Subcutaneous abdominal adipose tissue (tissue), 5 donors: Measurements from ENCODE around the gene HMGA1.

Experiments used
- H3K27ac ChIP-seq: one replicate; pipeline ENCODE4 v1.7.0; 2013; ENCODE audit warnings: low read depth, mild to moderate bottlenecking, inconsistent platforms, low read length, moderate library complexity
- H3K27me3 ChIP-seq, 5 donors: one replicate each; pipeline ENCODE4 v1.7.0; 2013; ENCODE audit warnings: low read length in 5 of 5, inconsistent platforms in 1 of 5; ENCODE audit not compliant: control insufficient read depth in 5 of 5, insufficient read depth in 4 of 5
- H3K36me3 ChIP-seq, 5 donors: one replicate each; pipeline ENCODE4 v1.7.0; 2013; ENCODE audit warnings: low read length in 5 of 5; ENCODE audit not compliant: control insufficient read depth in 5 of 5, insufficient read depth in 5 of 5
- H3K4me1 ChIP-seq, 5 donors: one replicate each; pipeline ENCODE4 v1.7.0; 2013; ENCODE audit warnings: low read length in 5 of 5, mild to moderate bottlenecking in 3 of 5, moderate library complexity in 1 of 5; ENCODE audit not compliant: control insufficient read depth in 5 of 5, insufficient read depth in 5 of 5
- H3K4me3 ChIP-seq, 5 donors: one replicate each; pipeline ENCODE4 v1.7.0; 2013; ENCODE audit warnings: low read length in 5 of 5, low read depth in 1 of 5
- H3K9ac ChIP-seq, 5 donors: one replicate each; pipeline ENCODE4 v1.7.0; 2013; ENCODE audit warnings: low read length in 5 of 5, mild to moderate bottlenecking in 4 of 5, moderate library complexity in 3 of 5
- H3K9me3 ChIP-seq, 5 donors: one replicate each; pipeline ENCODE4 v1.7.0; 2013; ENCODE audit warnings: low read length in 5 of 5; ENCODE audit not compliant: control insufficient read depth in 5 of 5
- donor health status: healthy.
- donor health status: healthy.
- donor health status: healthy.
- donor health status: healthy.
- donor health status: healthy.

The HMGA1 gene

DNA sequence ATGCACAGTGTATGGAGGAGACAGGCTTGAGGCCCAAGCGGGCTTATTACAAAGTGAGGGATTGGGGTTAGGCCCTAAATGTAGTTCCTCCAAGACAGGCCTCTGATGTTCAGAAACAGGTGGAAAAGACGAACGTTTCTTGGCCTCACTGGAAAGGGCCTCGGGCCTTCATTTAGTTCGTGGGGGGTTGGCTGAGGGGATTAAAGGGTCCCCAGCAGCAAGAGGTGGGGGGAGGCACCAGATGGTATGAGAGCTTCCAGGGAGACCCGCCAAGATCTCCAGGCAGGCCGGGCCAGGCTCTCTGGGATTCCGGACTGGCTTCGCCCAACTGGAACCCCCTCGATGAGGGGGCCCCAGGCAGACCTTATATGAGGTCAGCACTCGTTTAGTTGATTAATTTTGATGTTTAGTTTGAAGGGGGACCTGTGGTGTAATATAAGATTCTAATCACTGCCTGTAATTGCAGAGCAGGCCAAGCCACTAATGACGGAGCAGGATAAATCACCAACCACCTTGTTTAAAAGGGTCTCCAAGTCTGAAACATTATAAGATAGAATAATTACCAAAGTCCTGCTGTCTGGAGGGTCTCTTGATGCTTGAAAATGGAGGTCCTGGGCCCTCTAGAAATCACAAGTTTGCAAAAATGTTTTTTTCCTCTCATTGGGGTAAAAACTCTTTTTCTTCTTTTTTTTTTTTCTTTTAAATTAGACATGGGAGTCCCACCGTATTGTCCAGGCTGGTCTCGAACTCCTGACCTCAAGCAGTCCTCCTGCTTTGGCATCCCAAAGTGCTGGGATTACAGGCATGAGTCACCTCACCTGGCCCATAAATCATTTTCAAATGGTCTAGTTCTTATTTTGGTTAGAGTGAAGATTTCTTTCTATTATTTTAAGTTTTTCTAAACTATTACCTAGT is 2.2 kb downstream of the HMGA1 start:
- H3K27ac ChIP-seq: peak overlapping the region; percentile 37
- H3K27me3 ChIP-seq: no peaks in the 10 kb centered on the region
- peak overlapping the region; percentile 44 to 74 (median 65) for H3K4me3 ChIP-seq
- peaks cover 0 to 26% (median 11%) of the 10 kb centered on the region in 5 donors for H3K36me3 ChIP-seq
- no peak overlapping the region for H3K9ac ChIP-seq
- H3K9me3 ChIP-seq: no peaks in the 10 kb centered on the region
- peaks cover 0 to 29% (median 22%) of the 10 kb centered on the region in 5 donors for H3K4me1 ChIP-seq

GRCh38 chr6:34239500-34239825 is 2.8 kb downstream of the HMGA1 start:
- H3K27ac ChIP-seq: no peak overlapping the region
- H3K27me3 ChIP-seq: no peaks in the 10 kb centered on the region
- no peaks in the 10 kb centered on the region for H3K9me3 ChIP-seq
- H3K4me1 ChIP-seq: peaks cover 0 to 35% (median 27%) of the 10 kb centered on the region in 5 donors
- H3K4me3 ChIP-seq: no peak overlapping the region
- H3K36me3 ChIP-seq: peaks cover 0 to 26% (median 11%) of the 10 kb centered on the region in 5 donors
- H3K9ac ChIP-seq: no peak overlapping the region

DNA sequence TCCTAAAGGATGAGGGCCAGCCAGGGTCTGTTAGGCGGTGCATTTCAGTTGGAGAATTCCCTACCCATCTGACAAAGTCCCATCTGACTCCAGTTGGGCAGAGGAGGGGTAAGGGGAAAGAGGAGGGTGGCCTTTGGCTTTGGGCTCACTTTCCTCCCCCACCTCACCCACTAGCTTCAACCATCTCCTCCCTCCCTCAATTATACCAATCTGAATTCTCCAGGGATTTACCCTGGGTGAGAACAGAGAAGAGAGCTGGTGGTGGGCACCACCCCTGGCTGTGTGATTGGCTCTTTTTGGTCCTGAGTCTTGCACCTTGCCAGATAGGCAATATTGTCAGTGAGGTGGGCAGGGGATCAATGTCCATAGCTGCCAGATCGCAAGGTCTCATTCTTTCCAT is 3.2 kb downstream of the HMGA1 start:
- H3K4me3 ChIP-seq: no peak overlapping the region
- no peak overlapping the region for H3K27ac ChIP-seq
- H3K36me3 ChIP-seq: peaks cover 0 to 26% (median 11%) of the 10 kb centered on the region in 5 donors
- no peaks in the 10 kb centered on the region for H3K27me3 ChIP-seq
- H3K9me3 ChIP-seq: no peaks in the 10 kb centered on the region
- no peak overlapping the region for H3K9ac ChIP-seq
- H3K4me1 ChIP-seq: peaks cover 0 to 36% (median 27%) of the 10 kb centered on the region in 5 donors

GRCh38 chr6:34240329-34241248 is 3.9 kb downstream of the HMGA1 start:
- Histone ChIP-seq H3K36me3 (peaks cover 0 to 26% (median 11%) of the 10 kb centered on the region in 5 donors), H3K4me3 (no peak overlapping the region), H3K27me3 (no peaks in the 10 kb centered on the region), H3K4me1 (peaks cover 0 to 35% (median 27%) of the 10 kb centered on the region in 5 donors), H3K27ac (no peak overlapping the region), H3K9me3 (no peaks in the 10 kb centered on the region), H3K9ac (no peak overlapping the region)

GRCh38 chr6:34241351-34242215 is 4.9 kb downstream of the HMGA1 start:
- Histone ChIP-seq H3K27ac (no peak overlapping the region), H3K36me3 (peaks cover 0 to 28% (median 11%) of the 10 kb centered on the region in 5 donors), H3K27me3 (no peaks in the 10 kb centered on the region), H3K9me3 (no peaks in the 10 kb centered on the region), H3K9ac (no peak overlapping the region), H3K4me1 (peaks cover 0 to 25% (median 17%) of the 10 kb centered on the region in 5 donors), H3K4me3 (no peak overlapping the region)

GRCh38 chr6:34242252-34243130 is 5.8 kb downstream of the HMGA1 start:
- no peak overlapping the region for H3K4me3 ChIP-seq
- H3K9ac ChIP-seq: no peak overlapping the region
- H3K27me3 ChIP-seq: no peaks in the 10 kb centered on the region
- peaks cover 0 to 33% (median 14%) of the 10 kb centered on the region in 5 donors for H3K36me3 ChIP-seq
- no peak overlapping the region for H3K27ac ChIP-seq
- peaks cover 0 to 25% (median 17%) of the 10 kb centered on the region in 5 donors for H3K4me1 ChIP-seq
- no peaks in the 10 kb centered on the region for H3K9me3 ChIP-seq

GRCh38 chr6:34243131-34243771 is 6.6 kb downstream of the HMGA1 start:
- H3K27ac ChIP-seq: peak overlapping the region; percentile 38
- H3K9ac ChIP-seq: no peak overlapping the region

DNA sequence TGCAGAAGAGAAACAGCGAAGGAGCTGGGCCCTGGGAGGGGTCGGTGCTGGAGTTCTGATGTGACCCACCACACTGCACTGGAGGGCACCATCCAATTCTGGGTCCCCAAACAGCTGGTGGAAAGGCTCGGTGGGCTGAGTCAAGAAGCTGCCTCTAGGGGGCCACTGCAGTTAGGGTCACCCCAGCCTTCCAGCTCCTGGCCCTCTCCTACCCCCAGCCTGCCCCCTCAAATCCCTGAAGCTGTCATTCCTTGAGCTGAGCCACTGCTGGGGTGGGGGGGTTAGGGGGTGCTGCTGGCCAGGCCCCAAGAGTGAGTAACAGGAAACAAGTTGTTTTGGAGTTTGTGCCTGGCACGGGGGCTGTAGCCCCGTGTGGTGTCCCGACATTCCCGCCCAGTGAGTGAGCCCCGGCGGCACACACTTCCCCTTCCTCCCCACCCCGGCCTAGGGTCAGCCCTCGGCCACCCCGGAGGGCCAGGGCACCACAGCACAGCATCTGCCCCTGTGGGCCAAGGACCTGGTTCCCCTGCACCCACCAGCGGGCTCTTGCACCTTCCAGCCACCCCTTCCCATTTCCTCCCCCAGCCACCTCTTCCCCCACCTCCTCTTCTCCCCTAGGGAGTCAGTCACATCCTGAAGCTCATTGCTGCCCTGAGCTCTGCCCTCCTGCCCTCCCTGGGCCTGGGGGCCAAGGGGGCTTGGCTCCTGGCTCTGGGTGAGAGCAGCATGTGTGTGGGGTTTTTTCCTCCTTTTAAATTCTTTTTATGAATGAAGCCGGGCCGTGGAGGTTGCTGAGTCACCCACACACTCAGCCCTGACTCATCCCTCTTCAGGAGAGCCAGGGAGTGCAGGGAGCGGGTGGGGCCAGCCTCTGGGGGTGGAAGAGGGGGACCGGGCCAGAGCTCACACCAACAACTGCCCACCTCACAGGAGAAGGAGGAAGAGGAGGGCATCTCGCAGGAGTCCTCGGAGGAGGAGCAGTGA is 7.5 kb downstream of the HMGA1 start:
- Histone ChIP-seq H3K36me3 (peaks cover 0 to 33% (median 14%) of the 10 kb centered on the region in 5 donors), H3K9me3 (no peaks in the 10 kb centered on the region), H3K4me3 (no peak overlapping the region), H3K27ac (peak overlapping the region; percentile 38), H3K9ac (peak overlapping the region in 3 of 5 donors; percentile 14 to 56 (median 28)), H3K27me3 (no peaks in the 10 kb centered on the region), H3K4me1 (peaks cover 0 to 26% (median 18%) of the 10 kb centered on the region in 5 donors)

More at GRCh38 chr6:34243131-34243771, 6.6 kb downstream of the HMGA1 start:
- H3K4me3 ChIP-seq: no peak overlapping the region
- H3K27me3 ChIP-seq: no peaks in the 10 kb centered on the region
- peaks cover 0 to 26% (median 16%) of the 10 kb centered on the region in 5 donors for H3K4me1 ChIP-seq
- H3K9me3 ChIP-seq: no peaks in the 10 kb centered on the region
- H3K36me3 ChIP-seq: peaks cover 0 to 33% (median 14%) of the 10 kb centered on the region in 5 donors
